HG02840 (cell line): ENCODE data around the gene RCC1.
"Not testable (repeated sequence)": the region's sequence is repeated elsewhere in the genome, so short reads cannot be mapped to it uniquely, and the experiment has no call there.

Source experiments
- ATAC-seq: cut with Tn5 transposase; IDR thresholded peaks from one replicate; pipeline ENCODE4 v1.9.1; 2021; ENCODE audit warnings: mild to moderate bottlenecking, moderate library complexity, moderate number of reproducible peaks; ENCODE audit not compliant: unreplicated experiment, low FRiP score

The RCC1 gene

DNA sequence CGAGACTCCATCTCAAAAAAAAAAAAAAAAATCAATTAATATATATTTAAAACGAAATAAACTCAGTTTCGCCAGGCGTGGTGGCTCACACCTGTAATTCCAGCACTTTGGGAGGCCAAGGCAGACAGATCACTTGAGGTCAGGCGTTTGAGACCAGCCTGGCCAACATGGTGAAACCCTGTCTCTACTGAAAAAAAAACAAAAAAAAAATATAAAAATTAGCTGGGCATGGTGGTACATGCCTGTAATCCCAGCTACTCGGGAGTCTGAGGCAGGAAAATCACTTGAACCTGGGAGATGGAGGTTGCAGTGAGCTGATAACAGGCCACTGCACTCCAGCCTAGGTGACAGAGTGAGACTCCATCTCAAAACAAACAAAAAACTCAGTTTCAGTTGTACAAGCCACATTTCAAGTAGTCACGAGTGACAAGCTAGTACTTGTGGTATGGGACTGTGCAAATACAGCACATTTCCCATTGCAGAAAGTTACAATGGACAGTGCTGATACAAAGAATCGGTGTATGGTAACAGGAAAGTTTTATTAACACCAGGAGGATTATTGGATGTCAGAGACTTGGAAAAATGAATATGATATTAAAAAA is 35.7 kb downstream of the RCC1 start:
- ATAC-seq = not testable (repeated sequence)

DNA sequence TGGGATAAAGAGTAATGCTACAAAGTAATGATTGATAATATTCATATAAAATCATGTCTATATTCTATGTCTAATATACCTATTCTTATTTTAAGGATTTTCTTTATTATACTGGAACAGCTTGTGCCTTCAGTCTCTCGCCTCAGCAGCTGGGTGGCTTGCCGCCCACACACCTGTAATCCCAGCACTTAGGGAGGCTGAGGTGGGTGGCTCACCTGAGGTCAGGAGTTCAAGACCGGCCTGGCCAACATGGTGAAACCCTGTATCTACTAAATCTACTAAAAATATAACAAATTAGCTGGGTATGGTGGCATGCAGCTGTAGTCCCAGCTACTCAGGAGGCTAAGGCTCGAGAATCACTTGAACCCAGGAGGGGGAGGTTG is 39.4 kb downstream of the RCC1 start:
- ATAC-seq = no peak

DNA sequence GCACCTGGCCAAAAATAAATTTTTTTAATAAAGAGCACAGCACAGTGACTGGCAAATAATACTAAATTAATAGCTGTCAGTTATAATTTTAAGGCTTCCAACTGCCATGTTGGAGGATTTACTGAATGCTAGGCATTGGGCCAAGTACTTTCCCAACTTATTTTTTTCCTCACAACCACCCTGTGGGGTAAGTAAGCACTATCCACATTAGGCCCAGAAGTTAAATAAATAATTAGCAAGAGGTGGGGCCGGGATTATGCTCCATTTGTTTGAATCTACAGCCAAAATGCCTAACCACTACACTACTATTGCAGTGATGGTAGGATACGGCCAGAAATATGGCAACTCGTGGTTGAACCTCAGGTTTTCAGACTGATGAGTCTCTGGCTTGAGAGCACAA is 42.5 kb downstream of the RCC1 start:
- ATAC-seq = no peak

DNA sequence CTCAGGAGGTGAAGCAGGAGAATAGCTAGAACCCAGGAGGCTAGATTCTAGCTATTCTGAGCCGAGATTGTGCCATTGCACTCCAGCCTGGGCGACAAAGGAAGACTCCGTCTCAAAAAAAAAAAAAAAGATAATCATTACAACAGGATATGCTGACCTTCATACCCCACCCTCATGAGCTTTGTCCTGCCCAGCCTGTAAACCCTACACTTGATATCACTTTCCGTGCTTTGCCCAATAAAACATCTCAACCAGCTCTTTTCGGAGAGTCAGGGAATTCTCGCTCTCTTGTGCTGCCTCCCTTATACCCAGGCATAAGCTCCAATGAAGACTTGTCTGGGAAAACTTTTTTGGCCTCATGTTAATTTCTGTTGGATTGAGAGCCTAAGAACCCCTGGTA is 45.5 kb downstream of the RCC1 start:
- ATAC-seq = no peak

DNA sequence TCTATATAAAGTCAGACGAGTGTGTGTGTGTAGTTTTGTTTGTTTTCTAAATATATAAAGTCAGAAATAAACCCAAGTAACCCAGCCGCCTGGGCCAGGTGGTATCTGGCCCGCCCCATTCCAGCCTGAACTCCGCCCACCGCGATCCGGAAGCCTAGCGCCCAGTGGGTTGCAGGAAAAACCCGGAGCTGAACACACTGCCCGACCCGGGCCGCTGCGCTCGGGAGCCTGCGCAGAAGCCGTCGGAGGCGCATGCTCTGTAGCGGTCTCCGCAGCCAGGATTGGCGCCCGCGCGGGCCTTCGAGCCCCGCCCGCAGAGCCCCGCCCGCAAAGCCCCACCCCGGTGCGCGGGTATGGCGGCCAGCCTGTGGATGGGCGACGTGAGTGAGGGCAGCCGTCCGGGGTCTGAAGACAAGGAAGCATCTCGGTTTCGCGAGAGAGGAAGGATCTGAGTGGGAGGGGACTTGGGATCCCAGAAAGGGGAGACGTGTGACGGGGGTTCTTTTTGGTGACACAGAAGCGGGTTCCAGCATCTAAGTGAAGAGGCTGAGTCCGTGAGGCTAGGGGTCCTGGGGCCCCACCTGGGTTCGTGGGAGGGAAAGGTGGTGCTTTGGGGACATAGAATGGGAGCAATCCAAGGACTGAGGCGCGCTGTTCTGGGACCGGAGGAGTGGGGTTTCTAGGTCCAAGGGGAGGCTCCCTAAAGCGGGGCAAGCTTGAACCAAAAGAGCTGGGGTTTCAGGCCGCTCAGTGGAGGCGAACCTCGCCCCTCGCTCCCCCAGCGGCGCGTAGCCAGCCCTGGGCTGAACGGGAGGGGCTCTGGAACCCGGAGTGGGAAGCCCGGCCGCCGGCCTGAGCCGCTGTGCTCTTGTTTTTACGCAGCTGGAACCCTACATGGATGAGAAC is 47.2 kb downstream of the RCC1 start, which contains the start of gene TRNAU1AP:
Gene TRNAU1AP, plus strand, starts transcription at position 328 of the 906 bp plus-strand sequence. Its CDS starts 26 bp downstream, at position 354.
- ATAC-seq = peak; percentile 92

DNA sequence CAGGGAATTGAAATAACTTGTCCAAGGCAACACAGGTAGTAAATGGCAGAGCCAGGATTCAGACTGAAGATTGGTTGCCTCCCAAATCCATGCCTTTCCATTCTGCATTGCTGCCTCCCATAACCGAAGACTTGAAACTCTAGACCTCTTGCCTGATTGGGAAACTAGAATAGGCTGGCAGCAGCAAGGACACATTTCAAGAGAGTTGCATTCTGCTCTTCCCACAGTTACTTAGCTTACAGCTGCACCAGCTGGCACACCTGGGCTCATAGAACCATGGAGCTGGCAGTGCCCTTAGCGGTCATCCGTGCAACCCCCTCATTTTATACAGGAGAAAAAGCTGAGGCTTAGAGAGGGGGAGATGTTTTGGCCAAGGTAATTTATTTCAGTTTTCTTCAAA is 55.0 kb downstream of the RCC1 start:
- no peak for ATAC-seq

DNA sequence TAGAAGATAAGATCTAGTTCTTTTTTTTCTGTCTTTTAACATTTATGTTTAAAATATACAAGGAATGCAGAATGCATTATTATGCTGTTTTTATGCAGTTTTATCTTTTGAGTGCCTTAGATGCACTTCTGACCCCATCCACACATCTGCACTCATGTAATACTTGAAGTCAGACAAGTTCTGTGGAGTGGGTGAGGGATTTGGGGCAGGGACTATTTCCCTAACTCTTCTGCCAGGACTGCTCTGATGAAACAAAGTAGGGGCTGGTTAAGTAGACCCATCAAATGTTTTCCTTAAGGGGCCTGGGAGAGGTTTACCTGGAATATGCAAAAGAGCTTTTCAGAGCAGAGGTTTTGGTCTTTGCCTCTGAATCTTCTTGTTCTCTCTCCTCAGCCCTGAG is 58.5 kb downstream of the RCC1 start:
- no peak for ATAC-seq

DNA sequence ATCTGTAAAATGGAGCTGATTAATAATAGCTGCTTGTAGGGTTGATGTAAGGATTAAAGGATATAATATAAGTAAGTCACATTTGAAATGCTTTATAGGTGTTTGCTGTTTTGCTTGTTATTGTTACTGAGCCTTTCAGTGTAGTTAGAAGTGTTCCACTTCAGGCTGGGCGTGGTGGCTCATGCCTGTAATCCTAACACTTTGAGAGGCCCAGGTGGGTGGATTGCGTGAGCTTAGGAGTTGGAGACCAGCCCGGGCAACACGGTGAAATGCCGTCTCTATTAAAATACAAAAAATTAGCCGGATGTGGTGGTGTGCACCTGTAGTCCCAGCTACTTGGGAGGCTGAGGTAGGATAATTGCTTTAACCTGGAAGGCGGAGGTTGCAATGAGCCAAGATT is 59.2 kb downstream of the RCC1 start:
- no peak for ATAC-seq

DNA sequence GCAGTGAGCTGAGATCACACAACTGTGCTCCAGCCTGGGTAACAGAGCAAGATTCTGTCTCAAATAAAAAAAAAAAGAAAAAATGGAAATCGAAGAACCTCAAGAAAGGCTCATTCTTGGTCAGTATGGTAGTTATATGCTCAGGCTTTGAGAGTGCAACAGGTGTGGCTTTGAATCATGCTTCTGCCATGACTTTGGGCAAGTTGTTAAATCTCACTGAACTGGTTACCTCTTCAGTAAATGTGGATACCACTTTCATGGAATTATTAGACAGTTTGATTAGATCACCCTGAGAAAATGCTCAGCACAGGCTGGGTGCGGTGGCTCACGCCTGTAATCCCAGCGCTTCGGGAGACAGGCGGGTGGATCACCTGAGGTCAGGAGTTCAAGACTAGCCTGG is 59.9 kb downstream of the RCC1 start:
- ATAC-seq = no peak

DNA sequence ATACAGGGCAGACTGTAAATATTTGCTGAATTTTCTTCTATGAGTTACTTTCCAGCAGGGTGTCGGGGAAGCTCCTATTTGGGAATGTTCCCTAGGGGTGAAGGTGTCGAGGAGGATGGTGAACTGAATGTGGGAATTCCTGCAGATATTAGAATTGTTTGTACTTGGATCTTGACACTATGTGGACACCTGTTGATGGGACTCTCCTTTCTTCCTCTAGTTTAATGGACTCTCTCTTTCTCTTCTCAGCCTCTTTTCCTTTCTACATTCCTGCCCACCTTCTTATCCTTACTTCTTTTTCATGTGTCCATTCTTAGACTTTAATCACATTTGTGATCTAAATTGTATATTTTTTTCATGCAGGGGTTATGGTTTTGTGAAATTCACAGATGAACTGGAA is 61.1 kb downstream of the RCC1 start:
- ATAC-seq = no peak

DNA sequence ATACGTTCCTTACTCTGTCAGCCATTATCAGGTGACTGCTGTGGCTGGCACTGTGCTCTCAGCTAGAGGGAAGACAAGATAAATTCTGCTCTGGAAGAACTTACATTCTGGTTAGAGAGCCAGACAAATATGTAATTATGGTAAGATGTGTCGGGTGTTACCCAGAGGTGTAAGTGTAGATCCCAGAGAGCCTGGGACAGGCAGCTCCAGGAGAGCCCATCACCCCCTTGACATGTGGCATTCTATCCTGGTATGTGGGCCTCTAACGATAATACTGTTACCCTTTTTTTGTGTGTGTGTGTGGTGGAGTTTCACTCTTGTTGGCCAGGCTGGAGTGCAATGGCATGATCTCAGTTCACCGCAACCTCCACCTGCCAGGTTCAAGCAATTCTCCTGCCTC is 66.1 kb downstream of the RCC1 start:
- no peak for ATAC-seq

DNA sequence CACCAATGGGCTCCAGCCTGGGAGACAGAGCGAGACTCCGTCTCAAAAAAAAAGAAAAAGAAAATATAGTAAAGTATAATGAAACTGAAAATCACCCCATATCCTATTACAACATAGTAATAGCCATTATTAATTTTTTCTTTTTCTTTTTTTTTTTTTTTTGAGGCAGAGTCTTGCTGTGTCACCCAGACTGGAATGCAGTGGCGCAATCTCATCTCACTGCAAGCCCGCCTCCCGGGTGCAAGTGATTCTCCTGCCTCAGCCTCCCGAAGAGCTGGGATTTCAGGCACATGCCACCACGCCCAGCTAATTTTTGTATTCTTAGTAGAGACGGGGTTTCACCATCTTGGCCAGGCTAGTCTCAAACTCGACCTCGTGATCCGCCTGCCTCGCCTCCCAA is 67.0 kb downstream of the RCC1 start:
- not testable (repeated sequence) for ATAC-seq

DNA sequence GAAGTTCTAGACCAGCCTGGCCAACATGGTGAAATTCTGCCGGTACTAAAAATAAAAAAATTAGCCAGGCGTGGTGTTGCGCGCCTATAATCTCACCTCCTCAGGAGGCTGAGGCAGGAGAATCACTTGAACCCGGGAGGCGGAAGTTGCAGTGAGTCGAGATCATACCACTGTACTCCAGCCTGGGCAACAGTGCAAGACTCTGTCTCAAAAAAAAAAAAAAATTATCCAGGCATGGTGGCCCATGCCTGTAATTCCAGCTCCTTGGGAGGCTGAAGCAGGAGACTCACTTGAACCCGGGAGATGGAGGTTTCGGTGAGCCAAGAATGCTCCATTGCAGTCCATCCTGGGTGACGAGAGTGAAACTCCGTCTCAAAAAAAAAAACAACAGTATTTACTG is 67.7 kb downstream of the RCC1 start:
- ATAC-seq = no peak

DNA sequence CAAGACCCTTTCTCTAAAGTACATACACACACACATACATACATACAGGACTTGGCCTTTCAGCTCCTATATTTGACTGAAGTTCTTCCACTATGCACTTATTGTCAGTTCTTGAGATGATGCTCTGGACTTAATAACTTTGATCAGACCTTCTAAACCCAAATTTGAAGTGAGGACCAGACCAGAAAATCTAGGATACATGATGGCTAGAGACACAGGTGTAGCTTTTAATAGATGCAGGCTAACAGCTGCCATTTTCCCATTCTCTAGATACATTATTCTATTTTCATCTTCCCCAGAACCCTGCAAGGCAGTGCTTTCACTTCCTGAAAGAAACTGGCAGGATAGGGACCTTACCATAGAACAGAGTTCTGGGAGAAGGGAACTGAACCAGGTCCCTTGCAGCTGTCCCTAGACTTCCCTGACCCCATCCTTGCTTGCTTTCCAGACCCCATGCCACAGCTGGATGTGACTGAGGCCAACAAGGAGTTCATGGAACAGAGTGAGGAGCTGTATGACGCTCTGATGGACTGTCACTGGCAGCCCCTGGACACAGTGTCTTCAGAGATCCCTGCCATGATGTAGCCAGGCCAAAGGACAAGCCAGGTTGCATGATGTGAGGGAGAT is 71.3 kb downstream of the RCC1 start:
- ATAC-seq = no peak

DNA sequence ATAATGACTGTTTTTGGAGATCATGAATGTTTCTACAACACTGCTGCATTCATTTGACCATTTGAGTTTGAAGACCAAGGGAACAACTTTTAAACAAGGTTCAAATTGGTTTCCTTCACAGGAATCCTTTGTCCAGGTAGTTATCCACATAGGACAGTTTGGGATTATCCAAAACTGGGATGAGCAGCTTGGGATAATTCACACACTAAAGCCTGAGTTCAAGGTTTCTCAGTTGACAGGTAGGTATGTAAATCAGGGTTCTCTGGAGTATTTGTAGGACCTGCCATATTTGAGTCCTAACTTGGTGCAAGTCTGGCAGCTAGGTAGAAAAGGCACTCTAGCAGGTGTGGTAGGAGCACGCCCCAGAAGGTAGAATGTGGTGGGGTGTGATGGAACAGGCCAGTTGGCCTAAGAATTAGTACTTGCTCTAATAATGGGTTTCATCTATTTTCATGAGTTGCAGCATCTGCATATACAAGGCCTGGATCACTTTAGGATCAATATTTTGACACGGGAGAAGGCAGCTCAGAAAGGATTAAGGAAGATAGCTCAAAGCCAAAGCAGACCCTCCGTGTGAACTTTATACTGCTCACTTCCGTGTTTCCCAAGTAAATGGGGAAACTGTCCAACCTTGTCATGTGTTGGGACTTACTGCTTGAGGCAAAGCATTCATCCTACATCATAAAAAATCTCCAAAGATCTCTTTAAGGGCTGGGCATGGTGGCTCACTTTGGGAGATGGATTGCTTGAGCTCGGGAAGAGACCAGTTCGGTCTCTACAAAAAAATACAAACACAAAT is 72.1 kb downstream of the RCC1 start:
- ATAC-seq = no peak

DNA sequence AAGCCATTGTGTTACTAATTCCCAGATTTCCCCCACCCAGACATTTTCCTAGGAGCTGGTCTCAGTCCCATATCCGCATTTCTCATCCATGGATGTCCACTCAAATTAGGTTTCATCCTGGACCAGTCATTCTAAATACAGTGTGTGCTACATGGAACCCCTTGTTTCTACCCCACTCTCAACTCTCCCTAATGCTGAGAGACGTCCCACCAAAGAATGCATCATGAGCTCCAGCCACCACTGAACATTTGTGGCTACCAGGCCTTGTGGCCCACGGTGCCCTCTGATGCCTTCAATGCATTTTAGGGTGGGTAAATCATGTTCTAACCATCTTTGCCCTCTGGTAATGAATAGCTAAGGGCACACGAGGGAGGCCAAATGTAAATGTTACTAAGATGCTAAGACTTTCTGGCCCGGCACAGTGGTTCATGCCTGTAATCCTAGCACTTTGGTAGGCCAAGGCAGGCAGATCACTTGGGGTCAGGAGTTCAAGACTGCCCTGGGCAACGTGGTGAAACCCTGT is 72.9 kb downstream of the RCC1 start:
- ATAC-seq = no peak

DNA sequence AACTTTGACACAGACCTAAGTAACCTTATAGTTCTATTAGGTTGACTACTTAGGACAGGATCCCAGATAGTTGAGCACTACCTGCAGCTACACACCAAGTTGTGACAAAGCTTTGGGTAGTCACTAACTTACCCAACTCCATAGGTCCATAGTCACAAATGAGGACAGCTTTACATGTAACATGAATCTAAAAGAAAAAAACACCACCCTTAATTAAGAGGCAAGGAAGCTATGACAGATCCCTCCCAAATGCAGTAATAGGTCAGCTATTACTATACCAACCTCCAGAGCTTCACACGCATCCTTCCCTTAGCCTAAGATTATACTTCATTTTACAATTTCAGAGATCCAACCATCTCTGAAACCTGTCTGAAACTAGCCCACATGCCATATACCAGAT is 73.6 kb downstream of the RCC1 start:
- no peak for ATAC-seq

DNA sequence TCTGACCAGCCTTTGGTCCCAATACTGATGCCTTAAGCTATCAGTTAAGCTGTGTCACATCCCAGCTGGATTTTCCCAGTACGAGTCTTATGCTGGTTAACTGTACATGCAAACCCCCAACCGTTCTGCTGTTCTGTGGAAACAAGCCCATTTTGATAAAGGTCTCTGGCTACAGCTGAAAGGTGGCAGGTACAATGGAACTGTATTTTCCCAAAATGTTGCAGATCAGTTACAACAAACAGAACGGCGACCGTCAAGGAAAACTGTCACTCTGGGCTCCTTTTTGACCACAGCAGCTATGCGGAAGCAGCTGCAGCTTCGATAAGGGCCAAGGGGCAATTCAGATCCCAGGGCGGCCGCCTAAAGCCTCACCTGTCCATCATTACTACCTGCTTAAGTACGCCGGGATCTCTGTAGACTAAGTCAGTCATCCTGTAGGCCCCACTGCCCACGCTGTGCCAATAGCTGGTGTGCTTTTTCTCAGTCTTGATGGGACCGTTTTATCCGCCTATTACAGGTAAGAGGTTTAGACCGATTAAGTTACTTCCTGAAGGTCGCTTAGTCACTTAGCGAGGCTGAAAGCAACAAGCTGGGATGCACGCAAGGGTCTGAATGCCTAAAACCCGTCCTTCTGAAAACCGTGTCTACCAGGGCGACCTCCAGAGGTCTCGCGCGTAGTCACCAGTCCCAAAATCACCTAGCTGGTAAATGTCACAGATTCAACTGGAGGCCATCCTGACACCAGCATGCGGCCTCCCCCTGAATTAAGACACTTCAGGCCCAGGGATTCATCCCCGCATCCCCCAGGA is 75.1 kb downstream of the RCC1 start:
- peak; percentile 16 for ATAC-seq

DNA sequence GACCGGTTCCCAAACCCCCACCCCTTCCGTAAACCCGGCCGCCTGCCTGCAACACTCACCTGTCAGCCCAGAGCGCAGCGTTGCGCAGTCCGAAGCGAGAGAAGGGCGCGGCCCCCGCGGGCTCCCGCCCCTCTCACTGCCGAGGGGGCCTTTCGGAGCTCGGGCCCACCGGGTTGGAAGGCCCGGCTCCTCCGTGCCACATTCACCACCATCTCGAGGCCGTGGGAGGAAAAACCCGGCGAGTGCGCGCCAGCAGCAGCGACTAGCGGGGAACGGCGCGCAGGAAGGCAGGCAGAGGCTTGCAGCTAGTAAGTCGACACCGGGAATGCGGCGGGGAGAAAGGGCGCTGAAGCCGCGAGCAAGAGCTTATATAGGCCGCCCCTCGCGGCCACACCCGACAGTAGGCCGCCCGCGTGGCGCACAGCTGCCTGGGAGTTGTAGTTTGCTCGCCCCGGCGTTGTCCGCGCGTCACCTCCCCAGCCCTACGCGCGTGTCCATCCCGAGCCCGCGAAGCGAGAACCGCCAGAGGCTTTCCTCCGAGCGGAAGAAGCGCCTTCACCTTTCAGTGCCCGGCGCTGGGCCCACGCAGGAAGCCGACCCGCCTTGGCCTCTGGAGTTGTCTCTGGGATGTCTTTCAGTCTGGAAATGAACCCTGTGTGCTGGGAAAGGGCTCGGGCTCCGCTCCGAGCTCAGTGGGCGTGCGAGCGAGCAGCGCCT is 75.8 kb downstream of the RCC1 start:
- ATAC-seq = peak; percentile 69
